ENCODE results near the gene PLEKHA7.

GRCh38 chr11:16775614-16776283, 238.5 kb downstream of the PLEKHA7 start:
- TF ChIP-seq CTCF (conservative IDR thresholded peaks at IDR 0.05; ENCODE audit: low read length), result no peak
- no peak for TF ChIP-seq EZH2phosphoT487 (IDR thresholded peaks at IDR 0.05; ENCODE audit: borderline replicate concordance, low read depth, low read length)
